KMS-11 (cell line): ENCODE data around the gene FANCD2.
A peak's percentile ranks its signal among the peaks of the same experiment; 100 is the strongest.
"Not testable (repeated sequence)": the region's sequence is repeated elsewhere in the genome, so short reads cannot be mapped to it uniquely, and the experiment has no call there.

ENCODE experiments used
- H2AFZ ChIP-seq: fragments of 200-600 bp; sonication (generic); 2 replicates; pipeline ENCODE4 v1.6.1; 2016; ENCODE audit warnings: antibody characterized with exemption, mixed run types, low read depth
- H3K27ac ChIP-seq: fragments of 200-600 bp; sonication (generic); 2 replicates; pipeline ENCODE4 v1.6.1; 2016; ENCODE audit warnings: mild to moderate bottlenecking, mixed run types
- H3K27me3 ChIP-seq: fragments of 200-600 bp; sonication (generic); 2 replicates; pipeline ENCODE4 v1.6.1; 2017; ENCODE audit warnings: mild to moderate bottlenecking, low read depth, mixed run types, moderate library complexity; ENCODE audit not compliant: insufficient read depth
- H3K36me3 ChIP-seq: fragments of 200-600 bp; sonication (generic); 2 replicates; pipeline ENCODE4 v1.6.1; 2017; ENCODE audit warnings: mild to moderate bottlenecking, mixed run types; ENCODE audit not compliant: insufficient read depth
- H3K4me1 ChIP-seq: fragments of 200-600 bp; sonication (generic); 2 replicates; pipeline ENCODE4 v1.6.1; 2016; ENCODE audit warnings: mild to moderate bottlenecking, low read depth, mixed run types; ENCODE audit not compliant: poor library complexity, severe bottlenecking
- H3K4me2 ChIP-seq: fragments of 200-600 bp; sonication (generic); 2 replicates; pipeline ENCODE4 v1.7.0; 2016; ENCODE audit warnings: mild to moderate bottlenecking, mixed run types
- H3K4me3 ChIP-seq: fragments of 200-600 bp; sonication (generic); IDR thresholded peaks from 2 replicates; pipeline ENCODE4 v1.6.1; 2017; ENCODE audit warnings: low read depth, low read length, mixed read lengths; ENCODE audit not compliant: insufficient read depth
- H3K79me2 ChIP-seq: fragments of 200-600 bp; sonication (generic); 2 replicates; pipeline ENCODE4 v1.6.1; 2016; ENCODE audit warnings: low read depth, mixed run types; ENCODE audit not compliant: insufficient read depth
- H3K9ac ChIP-seq: fragments of 200-600 bp; sonication (generic); 2 replicates; pipeline ENCODE4 v1.6.1; 2016; ENCODE audit warnings: mild to moderate bottlenecking, mixed run types
- H4K20me1 ChIP-seq: fragments of 200-600 bp; sonication (generic); 2 replicates; pipeline ENCODE4 v1.6.1; 2016; ENCODE audit warnings: mild to moderate bottlenecking, mixed run types; ENCODE audit not compliant: insufficient read depth
- CTCF ChIP-seq: fragments of 200-600 bp; sonication (generic); conservative IDR thresholded peaks from 2 replicates; pipeline ENCODE4 v1.6.1; 2017; ENCODE audit warnings: low read depth, mild to moderate bottlenecking, antibody characterized with exemption, low read length, moderate library complexity, mixed read lengths

FANCD2 gene

GRCh38 chr3:10007126-10007782 is 19.0 kb upstream of the FANCD2 start:
- H3K36me3 ChIP-seq = no peaks in the 10 kb centered on the region
- H4K20me1 ChIP-seq = no peaks in the 10 kb centered on the region
- peaks cover 5% of the 10 kb centered on the region for H3K4me1 ChIP-seq
- TF ChIP-seq CTCF = no peak
- H3K9ac ChIP-seq = no peak overlapping the region
- H2AFZ ChIP-seq = no peak overlapping the region
- no peak overlapping the region for H3K27ac ChIP-seq
- H3K4me3 ChIP-seq = no peak overlapping the region
- no peak overlapping the region for H3K4me2 ChIP-seq
- H3K27me3 ChIP-seq = no peaks in the 10 kb centered on the region
- no peaks in the 10 kb centered on the region for H3K79me2 ChIP-seq

- H4K20me1 ChIP-seq, H3K79me2 ChIP-seq, H3K4me1 ChIP-seq, H3K36me3 ChIP-seq, H2AFZ ChIP-seq, H3K27me3 ChIP-seq, H3K9ac ChIP-seq: not testable (repeated sequence)
- H3K4me2 ChIP-seq = peak overlapping the region; percentile 71; the same call in 1 of the 2 replicates
- H3K4me3 ChIP-seq = peak overlapping the region; percentile 33
- peak overlapping the region; percentile 22; the same call in 1 of the 2 replicates for H3K27ac ChIP-seq
These were observed 18.0 kb upstream of the FANCD2 start for GRCh38 chr3:10008216-10008587.

GRCh38 chr3:10008588-10009344 is 17.5 kb upstream of the FANCD2 start:
- Histone ChIP-seq H4K20me1 (no peaks in the 10 kb centered on the region), H3K27ac (peak overlapping the region; percentile 22; the same call in 1 of the 2 replicates)

GRCh38 chr3:10010421-10010877 is 15.8 kb upstream of the FANCD2 start:
- peak overlapping the region; percentile 54; the same call in 1 of the 2 replicates for H2AFZ ChIP-seq
- H3K9ac ChIP-seq = no peak overlapping the region; the same call in 1 of the 2 replicates
- TF ChIP-seq CTCF = no peak
- no peaks in the 10 kb centered on the region for H4K20me1 ChIP-seq
- H3K4me1 ChIP-seq = peaks cover 5% of the 10 kb centered on the region
- no peaks in the 10 kb centered on the region for H3K27me3 ChIP-seq
- H3K27ac ChIP-seq = no peak overlapping the region
- H3K36me3 ChIP-seq = no peaks in the 10 kb centered on the region
- H3K4me2 ChIP-seq = peak overlapping the region; percentile 66
- no peak overlapping the region for H3K4me3 ChIP-seq
- no peaks in the 10 kb centered on the region for H3K79me2 ChIP-seq

More at GRCh38 chr3:10008588-10009344, 17.5 kb upstream of the FANCD2 start:
- Histone ChIP-seq H2AFZ (peak overlapping the region; percentile 66; the same call in 1 of the 2 replicates), H3K36me3 (no peaks in the 10 kb centered on the region), H3K9ac (peak overlapping the region; percentile 12; the same call in 1 of the 2 replicates), H3K4me3 (peak overlapping the region; percentile 33), H3K4me1 (peaks cover 5% of the 10 kb centered on the region), H3K27me3 (no peaks in the 10 kb centered on the region), H3K79me2 (no peaks in the 10 kb centered on the region), H3K4me2 (peak overlapping the region; percentile 71; the same call in 1 of the 2 replicates)
- no peak for TF ChIP-seq CTCF
